ENCODE results near the gene LRRC17. TPM values are rescaled to one million over a fixed set of nuclear protein-coding genes. Genes with fewer than 3 reads are reported as not detected.

LRRC17 gene
- total RNA-seq, 1 donor from 2014 or later = 0.92 TPM

Other genes starting within 250 kb of the LRRC17 start
- 9.4 TPM for gene POLR2J2, start 241.3 kb upstream of the LRRC17 start, total RNA-seq (ENCODE audit: unreplicated experiment)
- gene FAM185A, start 164.0 kb upstream of the LRRC17 start, total RNA-seq (ENCODE audit: unreplicated experiment) = 2.7 TPM
- 3.4 TPM for gene FBXL13, start 161.8 kb downstream of the LRRC17 start, total RNA-seq (ENCODE audit: unreplicated experiment)
- gene ARMC10, start 162.1 kb downstream of the LRRC17 start, total RNA-seq (ENCODE audit: unreplicated experiment) = 26.0 TPM
- gene NAPEPLD, start 236.1 kb downstream of the LRRC17 start, total RNA-seq (ENCODE audit: unreplicated experiment) = 6.1 TPM